Left ventricle myocardium inferior (tissue), 1 donor: ENCODE data around the gene HNRNPL. TPM values are rescaled to one million over a fixed set of nuclear protein-coding genes. Genes with fewer than 3 reads are reported as not detected.

Experiments used
- DNase-seq: peaks from one replicate; pipeline ENCODE4 v3.0.0-alpha.2; 2020
- H3K27ac ChIP-seq: fragments of 200-600 bp; replicated peaks from 2 replicates; pipeline ENCODE4 v1.8.0; 2021
- H3K27me3 ChIP-seq: fragments of 200-600 bp; 2 replicates; pipeline ENCODE4 v1.8.0; 2021; ENCODE audit warnings: low read depth
- H3K36me3 ChIP-seq: fragments of 200-600 bp; 2 replicates; pipeline ENCODE4 v1.8.0; 2021
- H3K4me1 ChIP-seq: fragments of 200-600 bp; 2 replicates; pipeline ENCODE4 v1.8.0; 2021
- H3K4me3 ChIP-seq: fragments of 200-600 bp; 2 replicates; pipeline ENCODE4 v1.8.0; 2021; ENCODE audit warnings: mild to moderate bottlenecking, moderate library complexity
- H3K9me3 ChIP-seq: fragments of 200-600 bp; replicated peaks from 2 replicates; pipeline ENCODE4 v1.8.0; 2021
- CTCF ChIP-seq: fragments of 200-600 bp; IDR thresholded peaks from 2 replicates; pipeline ENCODE4 v1.8.0; 2021; ENCODE audit warnings: antibody characterized with exemption, mild to moderate bottlenecking, borderline replicate concordance
- intact Hi-C: fragments of 100-400 bp; cut with micrococcal nuclease; formaldehyde crosslinking; loops from one replicate; pipeline ENCODE4 v1.11.0; 2022
- total RNA-seq: library from RNA; stranded (reverse); fragmentation: NEBNext Ultra II Directional; extraction: Animal tissue kit (Norgen Biotek cat#: 25700); gene quantifications from one replicate; pipeline ENCODE4 v1.2.1, GENCODE V29; 2021
- donor health status: DM: no; HTN: yes; CAD: no; lungs with severe emphysema.

Gene HNRNPL
- total RNA-seq, 1 donor from 2014 or later = 140 TPM

- no peak for TF ChIP-seq CTCF
- no peak overlapping the region for H3K27ac ChIP-seq
- peaks cover 54% of the 10 kb centered on the region for H3K36me3 ChIP-seq
- intact Hi-C loops = no loop called here
- no peak for DNase-seq
- no peak overlapping the region for H3K4me3 ChIP-seq
- no peaks in the 10 kb centered on the region for H3K27me3 ChIP-seq
- H3K4me1 ChIP-seq = peaks cover 24% of the 10 kb centered on the region
- H3K9me3 ChIP-seq = no peaks in the 10 kb centered on the region
Observed at GRCh38 chr19:38880882-38881609, 31.3 kb upstream of the HNRNPL start.

GRCh38 chr19:38880076-38880881 lies 30.5 kb upstream of the HNRNPL start:
- no peak overlapping the region for H3K4me3 ChIP-seq
- H3K4me1 ChIP-seq = peaks cover 17% of the 10 kb centered on the region
- no peaks in the 10 kb centered on the region for H3K9me3 ChIP-seq
- peaks cover 54% of the 10 kb centered on the region for H3K36me3 ChIP-seq
- H3K27me3 ChIP-seq = no peaks in the 10 kb centered on the region
- TF ChIP-seq CTCF = no peak
- no peak overlapping the region for H3K27ac ChIP-seq
- intact Hi-C loops = no loop called here
- DNase-seq = no peak

- intact Hi-C loops = no loop called here
- no peak for DNase-seq
- Histone ChIP-seq H3K27ac (no peak overlapping the region), H3K4me1 (peaks cover 17% of the 10 kb centered on the region), H3K27me3 (no peaks in the 10 kb centered on the region), H3K36me3 (peaks cover 54% of the 10 kb centered on the region), H3K9me3 (no peaks in the 10 kb centered on the region), H3K4me3 (no peak overlapping the region)
- no peak for TF ChIP-seq CTCF
Observed at GRCh38 chr19:38879400-38879751, 29.6 kb upstream of the HNRNPL start.

- Histone ChIP-seq H3K4me3 (no peak overlapping the region), H3K27me3 (no peaks in the 10 kb centered on the region), H3K27ac (peak overlapping the region; percentile 58), H3K9me3 (no peaks in the 10 kb centered on the region), H3K4me1 (peaks cover 17% of the 10 kb centered on the region), H3K36me3 (peaks cover 49% of the 10 kb centered on the region)
- intact Hi-C loops = no loop called here
- no peak for TF ChIP-seq CTCF
- no peak for DNase-seq
Observed at GRCh38 chr19:38878575-38879399, 29.0 kb upstream of the HNRNPL start.

- Histone ChIP-seq H3K27me3 (no peaks in the 10 kb centered on the region), H3K9me3 (no peaks in the 10 kb centered on the region), H3K36me3 (peaks cover 41% of the 10 kb centered on the region), H3K27ac (peak within 1 kb of the TSS; percentile 58), H3K4me3 (no peak within 1 kb of the TSS), H3K4me1 (peaks cover 17% of the 10 kb centered on the region)
- intact Hi-C loops = no loop called here
- no peak for TF ChIP-seq CTCF
- no peak for DNase-seq
Observed at GRCh38 chr19:38877781-38878574, 28.2 kb upstream of the HNRNPL start, which contains the start of gene RINL. TSS of gene RINL (minus strand) at chr19:38878275. CDS start at chr19:38876742, 1,533 bp downstream.
